Sigmoid colon (tissue), 7 donors: ENCODE measurements around the gene INTS2. TPM values are rescaled to one million over a fixed set of nuclear protein-coding genes. Genes with fewer than 3 reads are reported as not detected.

Experiments used
- DNase-seq: peaks from one replicate; pipeline ENCODE4 v3.0.0-alpha.2; 2019
- H3K27ac ChIP-seq, 4 donors: fragments of 200-600 bp; sonication (generic); one replicate each; pipeline ENCODE4 v1.5.1; 2016 to 2019; ENCODE audit warnings: mild to moderate bottlenecking in 1 of 4
- H3K27me3 ChIP-seq, 3 donors: fragments of 200-600 bp; sonication (generic); one replicate each; pipeline ENCODE4 v1.5.1; 2019; ENCODE audit warnings: mild to moderate bottlenecking in 1 of 3
- H3K36me3 ChIP-seq, 4 donors: fragments of 200-600 bp; sonication (generic); one replicate each; pipeline ENCODE4 v1.5.1; 2016 to 2019
- H3K4me1 ChIP-seq, 4 donors: fragments of 200-600 bp; sonication (generic); one replicate each; pipeline ENCODE4 v1.5.1; 2017 to 2019
- H3K4me3 ChIP-seq, 4 donors: fragments of 200-600 bp; sonication (generic); one replicate each; pipeline ENCODE4 v1.5.1; 2017 to 2019; ENCODE audit warnings: mild to moderate bottlenecking in 2 of 4, moderate library complexity in 1 of 4
- H3K9me3 ChIP-seq, 4 donors: fragments of 200-600 bp in 3 of 4; sonication (generic) in 3 of 4; one replicate each; pipeline versions ENCODE4 v1.5.1 to v1.6.1; 2013 to 2019
- CTCF ChIP-seq, 4 experiments: fragments of 450-650 bp in 3 of 4; fragments of 200-600 bp in 1 of 4; IDR thresholded peaks; one replicate each; pipeline ENCODE4 v1.5.1; 2016 to 2019; ENCODE audit warnings: antibody characterized with exemption in 4 of 4, mild to moderate bottlenecking in 3 of 4, moderate library complexity in 2 of 4
- EP300 ChIP-seq, 4 donors: sonication (generic); formaldehyde crosslinking; IDR thresholded peaks; one replicate each; pipeline ENCODE4 v1.6.1; 2017; ENCODE audit warnings: antibody characterized with exemption in 4 of 4
- POLR2A ChIP-seq, 2 donors: fragments of 450-650 bp; IDR thresholded peaks; one replicate each; pipeline ENCODE4 v1.6.1; 2016; ENCODE audit warnings: antibody characterized with exemption in 2 of 2, mild to moderate bottlenecking in 2 of 2, moderate library complexity in 2 of 2
- POLR2AphosphoS5 ChIP-seq, 4 donors: sonication (generic); formaldehyde crosslinking; IDR thresholded peaks; one replicate each; pipeline ENCODE4 v1.6.1; 2017; ENCODE audit warnings: antibody characterized with exemption in 4 of 4
- WGBS, 2 donors: extraction: QIAGEN DNeasy Blood & Tissue Kit; methylation state at CpG; one replicate each; pipeline ENCODE4 v1.1.7; 2013; 5-methylcytosine and 5-hydroxymethylcytosine counted together
- intact Hi-C: fragments of 100-400 bp; cut with DNase I; formaldehyde crosslinking; loops from one replicate; pipeline ENCODE4 v1.15.1; 2023
- polyA plus RNA-seq, 3 donors: library from polyadenylated mRNA; stranded (reverse); fragments of 200-250 nt; gene quantifications; one replicate each; pipeline ENCODE4 v1.2.3, GENCODE V29; 2013
- total RNA-seq, 4 donors: library from RNA; depleted of rRNA; stranded (reverse); fragments of >200 nt; gene quantifications; one replicate each; pipeline ENCODE4 v1.1.0, GENCODE V29; 2016
- donor health status: healthy with polysubstance abuse.
- donor health status: Bipolar disorder and iron deficiency.
- donor health status: healthy.

INTS2 gene
- total and polyA plus RNA-seq, 7 donors: 0.60 to 15.3 (median 7.2) TPM

- H3K27ac ChIP-seq: no peak overlapping the region
- intact Hi-C loops: no loop called here
- DNase-seq: no peak
- 90 to 95% methylated on average over 7 of the region's 7 CpGs for WGBS, 2 donors
- no peaks in the 10 kb centered on the region for H3K4me1 ChIP-seq
- TF ChIP-seq POLR2AphosphoS5 (IDR thresholded peaks at IDR 0.05) (no peak), CTCF (IDR thresholded peaks at IDR 0.05) (no peak), EP300 (IDR thresholded peaks at IDR 0.05) (no peak), POLR2A (IDR thresholded peaks at IDR 0.05) (no peak)
- H3K36me3 ChIP-seq: no peaks in the 10 kb centered on the region
- no peaks in the 10 kb centered on the region for H3K9me3 ChIP-seq
- no peaks in the 10 kb centered on the region for H3K27me3 ChIP-seq
- no peak overlapping the region for H3K4me3 ChIP-seq
Observed at GRCh38 chr17:61833536-61834193, 94.1 kb downstream of the INTS2 start.

GRCh38 chr17:61832463-61832862, 95.3 kb downstream of the INTS2 start:
- no peak for DNase-seq
- Histone ChIP-seq H3K27me3 (no peaks in the 10 kb centered on the region), H3K9me3 (peaks cover 0 to 2% (median 0%) of the 10 kb centered on the region in 4 donors), H3K4me1 (no peaks in the 10 kb centered on the region), H3K4me3 (no peak overlapping the region), H3K36me3 (no peaks in the 10 kb centered on the region), H3K27ac (no peak overlapping the region)
- 96% methylated on average over 3 of the region's 3 CpGs for WGBS, 2 donors
- intact Hi-C loops: no loop called here
- no peak for TF ChIP-seq CTCF (IDR thresholded peaks at IDR 0.05)
- TF ChIP-seq EP300 (IDR thresholded peaks at IDR 0.05): no peak
- TF ChIP-seq POLR2AphosphoS5 (IDR thresholded peaks at IDR 0.05): no peak
- no peak for TF ChIP-seq POLR2A (IDR thresholded peaks at IDR 0.05)

DNA sequence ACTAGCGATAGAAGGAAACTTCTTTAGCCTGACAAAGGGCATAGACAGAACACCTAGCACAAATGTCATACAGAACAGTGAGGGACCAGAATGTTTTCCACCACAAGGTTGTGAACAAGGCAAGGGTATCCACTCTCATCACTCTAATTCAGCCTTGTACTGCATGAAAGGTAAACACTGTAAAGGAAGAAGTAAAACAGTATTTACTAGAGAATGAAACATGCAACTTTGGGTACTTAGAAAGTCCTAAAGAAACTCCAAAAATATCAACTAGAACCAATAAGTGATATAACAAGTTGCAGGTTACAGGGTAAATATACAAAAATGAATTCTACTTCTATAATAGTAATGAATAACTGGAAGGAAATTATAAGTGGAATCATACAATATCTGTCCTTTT, 96.7 kb downstream of the INTS2 start:
- Histone ChIP-seq H3K27me3 (no peaks in the 10 kb centered on the region), H3K27ac (no peak overlapping the region), H3K4me1 (no peaks in the 10 kb centered on the region), H3K4me3 (no peak overlapping the region), H3K9me3 (peaks cover 0 to 3% (median 1%) of the 10 kb centered on the region in 4 donors), H3K36me3 (no peaks in the 10 kb centered on the region)
- intact Hi-C loops: no loop called here
- 100% methylated on average over 1 of the region's 1 CpG for WGBS, 2 donors
- no peak for TF ChIP-seq EP300 (IDR thresholded peaks at IDR 0.05)
- no peak for TF ChIP-seq POLR2AphosphoS5 (IDR thresholded peaks at IDR 0.05)
- TF ChIP-seq CTCF (IDR thresholded peaks at IDR 0.05): no peak
- DNase-seq: no peak

- WGBS, 2 donors: 97% methylated on average over 1 of the region's 1 CpG
- H3K27ac ChIP-seq: no peak overlapping the region
- no peaks in the 10 kb centered on the region for H3K4me1 ChIP-seq
- no peaks in the 10 kb centered on the region for H3K36me3 ChIP-seq
- no peak overlapping the region for H3K4me3 ChIP-seq
- DNase-seq: no peak
- H3K9me3 ChIP-seq: peaks cover 0 to 3% (median 1%) of the 10 kb centered on the region in 4 donors
- H3K27me3 ChIP-seq: no peaks in the 10 kb centered on the region
- intact Hi-C loops: no loop called here
- no peak for TF ChIP-seq POLR2AphosphoS5 (IDR thresholded peaks at IDR 0.05)
- no peak for TF ChIP-seq POLR2A (IDR thresholded peaks at IDR 0.05)
- TF ChIP-seq EP300 (IDR thresholded peaks at IDR 0.05): no peak
- TF ChIP-seq CTCF (IDR thresholded peaks at IDR 0.05): no peak
Observed at GRCh38 chr17:61828694-61829093, 99.1 kb downstream of the INTS2 start.
